ENCODE measurements around the gene DNMT3A. TPM values are rescaled to one million over a fixed set of nuclear protein-coding genes. Genes with fewer than 3 reads are reported as not detected.
A peak's percentile ranks its signal among the peaks of the same experiment; 100 is the strongest.

The DNMT3A gene
- total and polyA plus RNA-seq, 10 donors = 9.0 to 64.6 (median 33.2) TPM

- H3K4me3 ChIP-seq = no peak overlapping the region
- H3K9me3 ChIP-seq = no peaks in the 10 kb centered on the region
- TF ChIP-seq POLR2AphosphoS5 (IDR thresholded peaks at IDR 0.05) = peak in 1 of 3 donors; percentile 35
- no peak for TF ChIP-seq CTCF (IDR thresholded peaks at IDR 0.05 in 8 of 11, conservative IDR thresholded peaks at IDR 0.05 in 3 of 11)
- H3K27me3 ChIP-seq (replicated peaks in 1 of 7) = no peaks in the 10 kb centered on the region
- 57 to 79% (median 63%) methylated on average over 9 to 16 of the region's 16 CpGs for WGBS, 5 donors
- H3K4me1 ChIP-seq = peaks cover 0 to 32% (median 12%) of the 10 kb centered on the region in 6 donors
- H3K27ac ChIP-seq = peak overlapping the region in 2 of 8 donors; percentile 31 to 42
- no peak for DNase-seq
- intact Hi-C loops (cut with DNase I; ENCODE audit: low total_unique reads) = no loop called here
- peaks cover 5 to 49% (median 35%) of the 10 kb centered on the region in 6 donors for H3K36me3 ChIP-seq
Measured at GRCh38 chr2:25230198-25230947, 111.4 kb downstream of the DNMT3A start.

GRCh38 chr2:25229279-25230197 is 112.2 kb downstream of the DNMT3A start:
- TF ChIP-seq POLR2A (IDR thresholded peaks at IDR 0.05) (no peak), POLR2AphosphoS5 (IDR thresholded peaks at IDR 0.05) (no peak), CTCF (IDR thresholded peaks at IDR 0.05 in 8 of 11, conservative IDR thresholded peaks at IDR 0.05 in 3 of 11) (no peak)
- peaks cover 4 to 40% (median 28%) of the 10 kb centered on the region in 6 donors for H3K36me3 ChIP-seq
- intact Hi-C loops (cut with DNase I; ENCODE audit: low total_unique reads) = no loop called here
- DNase-seq = no peak
- peak overlapping the region in 3 of 8 donors; percentile 5 to 42 (median 31) for H3K27ac ChIP-seq
- no peaks in the 10 kb centered on the region for H3K27me3 ChIP-seq (replicated peaks in 1 of 7)
- no peaks in the 10 kb centered on the region for H3K9me3 ChIP-seq
- H3K4me3 ChIP-seq = no peak overlapping the region
- WGBS, 5 donors = 65 to 76% (median 73%) methylated on average over 14 to 15 of the region's 15 CpGs
- peaks cover 0 to 32% (median 12%) of the 10 kb centered on the region in 6 donors for H3K4me1 ChIP-seq

GRCh38 chr2:25228848-25229278 is 112.9 kb downstream of the DNMT3A start:
- Histone ChIP-seq H3K27me3 (replicated peaks in 1 of 7) (no peaks in the 10 kb centered on the region), H3K27ac (peak overlapping the region in 2 of 8 donors; percentile 31 to 42), H3K4me3 (no peak overlapping the region), H3K4me1 (peaks cover 0 to 32% (median 12%) of the 10 kb centered on the region in 6 donors), H3K36me3 (peaks cover 0 to 33% (median 22%) of the 10 kb centered on the region in 6 donors), H3K9me3 (no peaks in the 10 kb centered on the region)
- TF ChIP-seq POLR2A (IDR thresholded peaks at IDR 0.05) (no peak), POLR2AphosphoS5 (IDR thresholded peaks at IDR 0.05) (peak; percentile 31 to 54 (median 39)), CTCF (IDR thresholded peaks at IDR 0.05 in 8 of 11, conservative IDR thresholded peaks at IDR 0.05 in 3 of 11) (peak in 9 of 11 experiments; percentile 16 to 77 (median 66))
- no peak for DNase-seq
- intact Hi-C loops (cut with DNase I; ENCODE audit: low total_unique reads) = no loop called here
- WGBS, 5 donors = 24 to 47% (median 30%) methylated on average over 9 of the region's 9 CpGs
